ENCODE results near the gene IFNL2. TPM values are rescaled to one million over a fixed set of nuclear protein-coding genes. Genes with fewer than 3 reads are reported as not detected.

IFNL2 gene
- total and polyA plus RNA-seq, 2 donors (not counting 1 experiment from before 2014, with no cell fraction given), result not detected

DNA sequence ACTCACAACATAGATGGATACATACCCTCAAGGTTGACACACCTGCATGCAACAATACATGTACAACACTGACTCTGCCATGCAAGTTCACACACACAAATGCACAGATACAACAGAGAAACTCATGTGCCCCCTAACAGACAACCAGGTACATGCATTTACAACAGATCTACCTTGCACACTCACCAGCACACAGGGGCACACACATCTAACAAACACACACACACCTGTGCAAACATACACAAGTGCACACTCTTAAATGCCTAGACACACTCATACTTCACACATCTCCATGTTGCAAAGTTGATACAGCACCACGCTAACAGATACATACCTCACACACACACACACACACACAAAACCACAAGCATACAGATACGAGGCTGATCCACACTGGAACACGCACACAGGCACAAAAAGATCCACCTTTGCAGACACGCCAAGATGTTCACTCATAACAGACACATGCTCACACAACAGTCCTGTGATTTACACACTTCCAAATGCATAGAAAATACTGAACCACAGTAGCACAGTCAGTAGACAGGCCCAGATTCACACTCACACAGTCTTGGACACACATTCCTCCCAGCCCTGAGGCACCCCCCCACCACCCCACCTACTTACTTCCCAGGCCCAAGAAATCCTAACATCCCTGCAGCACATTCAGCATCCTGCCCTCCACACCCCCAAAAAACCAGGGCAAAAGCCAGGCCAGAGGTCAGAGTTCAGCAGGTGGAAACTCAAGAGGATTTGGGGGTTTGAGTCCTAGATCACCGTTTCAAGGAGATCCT is 51.1 kb downstream of the IFNL2 start:
- DNase-seq (ENCODE audit: low read depth in 2 of 2), result no peak
- Histone ChIP-seq H4K20me1 (ENCODE audit: control insufficient read depth, extremely low read depth, insufficient read depth, low read length) (no peaks in the 10 kb centered on the region), H3K27me3 (ENCODE audit: control insufficient read depth, insufficient read depth, low read length) (peaks cover 18% of the 10 kb centered on the region), H3K9me3 (ENCODE audit: control insufficient read depth, insufficient read depth, low read depth, low read length) (no peaks in the 10 kb centered on the region), H3K9ac (ENCODE audit: insufficient read depth, low read length) (no peak overlapping the region), H3K4me3 (replicated peaks in 1 of 4; ENCODE audit: control extremely low read depth in 1 of 4, insufficient read depth in 1 of 4, low read depth in 3 of 4, low read length in 4 of 4) (no peak overlapping the region), H2AFZ (ENCODE audit: low read length) (no peak overlapping the region), H3K79me2 (ENCODE audit: control insufficient read depth, insufficient read depth, low read length) (no peaks in the 10 kb centered on the region), H3K27ac (ENCODE audit: insufficient read depth, low read length) (no peak overlapping the region), H3K4me1 (ENCODE audit: control insufficient read depth, extremely low read depth, insufficient read depth, low read length) (no peaks in the 10 kb centered on the region), H3K4me2 (ENCODE audit: extremely low read depth, insufficient read depth, low read length) (no peak overlapping the region), H3K36me3 (ENCODE audit: control insufficient read depth, insufficient read depth, low read length) (no peaks in the 10 kb centered on the region)
- TF ChIP-seq EZH2 (IDR thresholded peaks at IDR 0.05; ENCODE audit: low read length, missing control alignments), result no peak
- TF ChIP-seq, protein P1, sequence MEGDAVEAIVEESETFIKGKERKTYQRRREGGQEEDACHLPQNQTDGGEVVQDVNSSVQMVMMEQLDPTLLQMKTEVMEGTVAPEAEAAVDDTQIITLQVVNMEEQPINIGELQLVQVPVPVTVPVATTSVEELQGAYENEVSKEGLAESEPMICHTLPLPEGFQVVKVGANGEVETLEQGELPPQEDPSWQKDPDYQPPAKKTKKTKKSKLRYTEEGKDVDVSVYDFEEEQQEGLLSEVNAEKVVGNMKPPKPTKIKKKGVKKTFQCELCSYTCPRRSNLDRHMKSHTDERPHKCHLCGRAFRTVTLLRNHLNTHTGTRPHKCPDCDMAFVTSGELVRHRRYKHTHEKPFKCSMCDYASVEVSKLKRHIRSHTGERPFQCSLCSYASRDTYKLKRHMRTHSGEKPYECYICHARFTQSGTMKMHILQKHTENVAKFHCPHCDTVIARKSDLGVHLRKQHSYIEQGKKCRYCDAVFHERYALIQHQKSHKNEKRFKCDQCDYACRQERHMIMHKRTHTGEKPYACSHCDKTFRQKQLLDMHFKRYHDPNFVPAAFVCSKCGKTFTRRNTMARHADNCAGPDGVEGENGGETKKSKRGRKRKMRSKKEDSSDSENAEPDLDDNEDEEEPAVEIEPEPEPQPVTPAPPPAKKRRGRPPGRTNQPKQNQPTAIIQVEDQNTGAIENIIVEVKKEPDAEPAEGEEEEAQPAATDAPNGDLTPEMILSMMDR (conservative IDR thresholded peaks at IDR 0.05 in 1 of 2, IDR thresholded peaks at IDR 0.05 in 1 of 2; ENCODE audit: low read depth in 1 of 2, low read length in 2 of 2), result no peak

Other genes with a start within 250 kb of the IFNL2 start
- 3.6 and 3.9 TPM in 2 replicates for gene FBXO27, start 235.8 kb upstream of the IFNL2 start, total RNA-seq
- 0.83 and 1.6 TPM in 2 replicates for gene FBXO27, start 235.8 kb upstream of the IFNL2 start, polyA plus RNA-seq
- not detected in 2 replicates for gene ACP7, start 184.0 kb upstream of the IFNL2 start, total RNA-seq
- 0.02 TPM in 1 of 2 replicates, not detected in the other for gene ACP7, start 184.0 kb upstream of the IFNL2 start, polyA plus RNA-seq
- 2.8 and 4.6 TPM in 2 replicates for gene PAK4, start 142.6 kb upstream of the IFNL2 start, total RNA-seq
- 8.4 and 17.7 TPM in 2 replicates for gene PAK4, start 142.6 kb upstream of the IFNL2 start, polyA plus RNA-seq
- not detected in 2 replicates for gene NCCRP1, start 71.4 kb upstream of the IFNL2 start, total RNA-seq
- gene NCCRP1, start 71.4 kb upstream of the IFNL2 start, polyA plus RNA-seq, result 0.02 TPM in 1 of 2 replicates, not detected in the other
- not detected in 2 replicates for gene SYCN, start 64.1 kb upstream of the IFNL2 start, total RNA-seq
- gene SYCN, start 64.1 kb upstream of the IFNL2 start, polyA plus RNA-seq, result not detected in 2 replicates
- not detected in 2 replicates for gene IFNL3, start 23.4 kb upstream of the IFNL2 start, total RNA-seq
- not detected in 2 replicates for gene IFNL3, start 23.4 kb upstream of the IFNL2 start, polyA plus RNA-seq
- gene IFNL4, start 19.5 kb upstream of the IFNL2 start, total RNA-seq, result not detected in 2 replicates
- not detected in 2 replicates for gene IFNL4, start 19.5 kb upstream of the IFNL2 start, polyA plus RNA-seq
- not detected in 2 replicates for gene IFNL1, start 28.0 kb downstream of the IFNL2 start, total RNA-seq
- gene IFNL1, start 28.0 kb downstream of the IFNL2 start, polyA plus RNA-seq, result not detected in 2 replicates
- under 0.01 TPM in 2 replicates for gene LRFN1, start 52.5 kb downstream of the IFNL2 start, total RNA-seq
- 0.06 TPM in 1 of 2 replicates, not detected in the other for gene LRFN1, start 52.5 kb downstream of the IFNL2 start, polyA plus RNA-seq
- gene GMFG, start 67.6 kb downstream of the IFNL2 start, total RNA-seq, result 0.51 and 0.99 TPM in 2 replicates
- 8.1 and 25.0 TPM in 2 replicates for gene GMFG, start 67.6 kb downstream of the IFNL2 start, polyA plus RNA-seq
- 30.6 and 39.1 TPM in 2 replicates for gene SAMD4B, start 74.0 kb downstream of the IFNL2 start, total RNA-seq
- 33.0 and 48.8 TPM in 2 replicates for gene SAMD4B, start 74.0 kb downstream of the IFNL2 start, polyA plus RNA-seq
- 38.8 and 46.4 TPM in 2 replicates for gene PAF1, start 122.7 kb downstream of the IFNL2 start, total RNA-seq
- gene PAF1, start 122.7 kb downstream of the IFNL2 start, polyA plus RNA-seq, result 65.5 and 87.2 TPM in 2 replicates
- gene MED29, start 123.0 kb downstream of the IFNL2 start, total RNA-seq, result 15.4 and 23.0 TPM in 2 replicates
- 28.9 and 37.0 TPM in 2 replicates for gene MED29, start 123.0 kb downstream of the IFNL2 start, polyA plus RNA-seq
- gene ZFP36, start 138.5 kb downstream of the IFNL2 start, total RNA-seq, result 3.1 and 5.6 TPM in 2 replicates
- 11.4 and 37.3 TPM in 2 replicates for gene ZFP36, start 138.5 kb downstream of the IFNL2 start, polyA plus RNA-seq
- 12.1 and 13.7 TPM in 2 replicates for gene PLEKHG2, start 144.3 kb downstream of the IFNL2 start, total RNA-seq
- gene PLEKHG2, start 144.3 kb downstream of the IFNL2 start, polyA plus RNA-seq, result 10.1 and 13.1 TPM in 2 replicates
- 149 and 271 TPM in 2 replicates for gene RPS16, start 167.6 kb downstream of the IFNL2 start, total RNA-seq
- gene RPS16, start 167.6 kb downstream of the IFNL2 start, polyA plus RNA-seq, result 1,704 and 1,950 TPM in 2 replicates
- 46.0 and 50.2 TPM in 2 replicates for gene SUPT5H, start 177.2 kb downstream of the IFNL2 start, total RNA-seq
- gene SUPT5H, start 177.2 kb downstream of the IFNL2 start, polyA plus RNA-seq, result 77.8 and 87.2 TPM in 2 replicates
- gene TIMM50, start 212.4 kb downstream of the IFNL2 start, total RNA-seq, result 37.2 and 45.7 TPM in 2 replicates
- gene TIMM50, start 212.4 kb downstream of the IFNL2 start, polyA plus RNA-seq, result 43.5 and 71.0 TPM in 2 replicates
- gene DLL3, start 230.6 kb downstream of the IFNL2 start, total RNA-seq, result under 0.01 TPM in 2 replicates
- 0.08 and 0.11 TPM in 2 replicates for gene DLL3, start 230.6 kb downstream of the IFNL2 start, polyA plus RNA-seq
- not detected in 2 replicates for gene SELENOV, start 246.7 kb downstream of the IFNL2 start, total RNA-seq
- not detected in 2 replicates for gene SELENOV, start 246.7 kb downstream of the IFNL2 start, polyA plus RNA-seq